ENCODE measurements around the gene IER3. TPM values are rescaled to one million over a fixed set of nuclear protein-coding genes. Genes with fewer than 3 reads are reported as not detected.

Gene IER3
- total and polyA plus RNA-seq, 2 of the 13 experiments (the other 11 are each of a cell fraction or from before 2014, with no cell fraction given), result 51.1 to 131 TPM

DNA sequence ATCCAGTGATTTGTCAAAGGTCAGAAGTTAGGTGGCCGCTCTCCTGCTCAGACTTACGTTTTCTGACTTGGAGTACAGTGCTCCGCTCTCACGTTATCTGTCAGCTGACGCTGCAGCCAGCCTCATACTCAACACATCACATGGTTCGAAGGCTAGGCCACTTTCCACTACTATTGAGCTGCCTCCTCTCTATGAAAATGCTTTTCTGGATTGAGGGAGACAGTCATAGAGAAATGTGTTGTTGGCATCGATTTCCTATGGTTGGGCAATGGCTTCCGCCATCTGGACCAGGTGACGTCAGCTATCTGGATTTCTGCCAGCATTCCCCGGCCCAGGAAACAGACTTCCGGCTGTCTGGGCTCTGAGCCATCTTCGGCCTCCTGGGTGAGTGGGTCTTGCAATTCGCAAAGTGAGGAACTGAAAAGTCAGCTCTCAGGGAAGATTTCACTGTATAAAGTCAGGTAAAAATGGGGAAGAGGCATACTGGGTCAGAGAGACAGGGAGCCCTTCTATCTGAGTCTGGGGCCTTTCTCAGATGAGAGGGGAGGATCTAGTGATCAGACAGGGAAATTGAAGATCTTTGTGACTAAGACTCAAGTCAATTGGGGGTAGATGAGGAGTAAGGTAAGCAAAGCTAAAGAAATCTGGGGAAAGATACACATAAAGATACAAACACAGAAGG is 37.5 kb upstream of the IER3 start (continued):
- TF ChIP-seq, protein P1, sequence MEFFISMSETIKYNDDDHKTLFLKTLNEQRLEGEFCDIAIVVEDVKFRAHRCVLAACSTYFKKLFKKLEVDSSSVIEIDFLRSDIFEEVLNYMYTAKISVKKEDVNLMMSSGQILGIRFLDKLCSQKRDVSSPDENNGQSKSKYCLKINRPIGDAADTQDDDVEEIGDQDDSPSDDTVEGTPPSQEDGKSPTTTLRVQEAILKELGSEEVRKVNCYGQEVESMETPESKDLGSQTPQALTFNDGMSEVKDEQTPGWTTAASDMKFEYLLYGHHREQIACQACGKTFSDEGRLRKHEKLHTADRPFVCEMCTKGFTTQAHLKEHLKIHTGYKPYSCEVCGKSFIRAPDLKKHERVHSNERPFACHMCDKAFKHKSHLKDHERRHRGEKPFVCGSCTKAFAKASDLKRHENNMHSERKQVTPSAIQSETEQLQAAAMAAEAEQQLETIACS (CRISPR knock-in tag; IDR thresholded peaks at IDR 0.05), result no peak
- TF ChIP-seq SP140L (CRISPR knock-in tag; IDR thresholded peaks at IDR 0.05; ENCODE audit: borderline replicate concordance) (0 out of 2 replicates have a peak, but pooled peaks have one; percentile 26), KLF6 (CRISPR knock-in tag; IDR thresholded peaks at IDR 0.05) (peak; percentile 84), ZFP62 (CRISPR knock-in tag; IDR thresholded peaks at IDR 0.05) (peak; percentile 81; the same call in 1 of the 2 replicates), ZNF737 (CRISPR knock-in tag; IDR thresholded peaks at IDR 0.05; ENCODE audit: borderline replicate concordance) (no peak), SKI (IDR thresholded peaks at IDR 0.05; ENCODE audit: partially characterized antibody) (peak; percentile 98), FOXC1 (CRISPR knock-in tag; IDR thresholded peaks at IDR 0.05; ENCODE audit: borderline replicate concordance) (peak; percentile 72), ZSCAN25 (CRISPR knock-in tag; IDR thresholded peaks at IDR 0.05) (peak; percentile 77; the same call in 1 of the 2 replicates), CREB1 (IDR thresholded peaks at IDR 0.05) (peak; percentile 99), CREB1 (CRISPR knock-in tag; IDR thresholded peaks at IDR 0.05) (peak; percentile 97), BRD4 (CRISPR knock-in tag; IDR thresholded peaks at IDR 0.05) (peak; percentile 93; the same call in 1 of the 2 replicates), ZNF629 (CRISPR knock-in tag; conservative IDR thresholded peaks at IDR 0.05) (0 out of 2 replicates have a peak, but pooled peaks have one; percentile 63)
- TF ChIP-seq, protein P2, sequence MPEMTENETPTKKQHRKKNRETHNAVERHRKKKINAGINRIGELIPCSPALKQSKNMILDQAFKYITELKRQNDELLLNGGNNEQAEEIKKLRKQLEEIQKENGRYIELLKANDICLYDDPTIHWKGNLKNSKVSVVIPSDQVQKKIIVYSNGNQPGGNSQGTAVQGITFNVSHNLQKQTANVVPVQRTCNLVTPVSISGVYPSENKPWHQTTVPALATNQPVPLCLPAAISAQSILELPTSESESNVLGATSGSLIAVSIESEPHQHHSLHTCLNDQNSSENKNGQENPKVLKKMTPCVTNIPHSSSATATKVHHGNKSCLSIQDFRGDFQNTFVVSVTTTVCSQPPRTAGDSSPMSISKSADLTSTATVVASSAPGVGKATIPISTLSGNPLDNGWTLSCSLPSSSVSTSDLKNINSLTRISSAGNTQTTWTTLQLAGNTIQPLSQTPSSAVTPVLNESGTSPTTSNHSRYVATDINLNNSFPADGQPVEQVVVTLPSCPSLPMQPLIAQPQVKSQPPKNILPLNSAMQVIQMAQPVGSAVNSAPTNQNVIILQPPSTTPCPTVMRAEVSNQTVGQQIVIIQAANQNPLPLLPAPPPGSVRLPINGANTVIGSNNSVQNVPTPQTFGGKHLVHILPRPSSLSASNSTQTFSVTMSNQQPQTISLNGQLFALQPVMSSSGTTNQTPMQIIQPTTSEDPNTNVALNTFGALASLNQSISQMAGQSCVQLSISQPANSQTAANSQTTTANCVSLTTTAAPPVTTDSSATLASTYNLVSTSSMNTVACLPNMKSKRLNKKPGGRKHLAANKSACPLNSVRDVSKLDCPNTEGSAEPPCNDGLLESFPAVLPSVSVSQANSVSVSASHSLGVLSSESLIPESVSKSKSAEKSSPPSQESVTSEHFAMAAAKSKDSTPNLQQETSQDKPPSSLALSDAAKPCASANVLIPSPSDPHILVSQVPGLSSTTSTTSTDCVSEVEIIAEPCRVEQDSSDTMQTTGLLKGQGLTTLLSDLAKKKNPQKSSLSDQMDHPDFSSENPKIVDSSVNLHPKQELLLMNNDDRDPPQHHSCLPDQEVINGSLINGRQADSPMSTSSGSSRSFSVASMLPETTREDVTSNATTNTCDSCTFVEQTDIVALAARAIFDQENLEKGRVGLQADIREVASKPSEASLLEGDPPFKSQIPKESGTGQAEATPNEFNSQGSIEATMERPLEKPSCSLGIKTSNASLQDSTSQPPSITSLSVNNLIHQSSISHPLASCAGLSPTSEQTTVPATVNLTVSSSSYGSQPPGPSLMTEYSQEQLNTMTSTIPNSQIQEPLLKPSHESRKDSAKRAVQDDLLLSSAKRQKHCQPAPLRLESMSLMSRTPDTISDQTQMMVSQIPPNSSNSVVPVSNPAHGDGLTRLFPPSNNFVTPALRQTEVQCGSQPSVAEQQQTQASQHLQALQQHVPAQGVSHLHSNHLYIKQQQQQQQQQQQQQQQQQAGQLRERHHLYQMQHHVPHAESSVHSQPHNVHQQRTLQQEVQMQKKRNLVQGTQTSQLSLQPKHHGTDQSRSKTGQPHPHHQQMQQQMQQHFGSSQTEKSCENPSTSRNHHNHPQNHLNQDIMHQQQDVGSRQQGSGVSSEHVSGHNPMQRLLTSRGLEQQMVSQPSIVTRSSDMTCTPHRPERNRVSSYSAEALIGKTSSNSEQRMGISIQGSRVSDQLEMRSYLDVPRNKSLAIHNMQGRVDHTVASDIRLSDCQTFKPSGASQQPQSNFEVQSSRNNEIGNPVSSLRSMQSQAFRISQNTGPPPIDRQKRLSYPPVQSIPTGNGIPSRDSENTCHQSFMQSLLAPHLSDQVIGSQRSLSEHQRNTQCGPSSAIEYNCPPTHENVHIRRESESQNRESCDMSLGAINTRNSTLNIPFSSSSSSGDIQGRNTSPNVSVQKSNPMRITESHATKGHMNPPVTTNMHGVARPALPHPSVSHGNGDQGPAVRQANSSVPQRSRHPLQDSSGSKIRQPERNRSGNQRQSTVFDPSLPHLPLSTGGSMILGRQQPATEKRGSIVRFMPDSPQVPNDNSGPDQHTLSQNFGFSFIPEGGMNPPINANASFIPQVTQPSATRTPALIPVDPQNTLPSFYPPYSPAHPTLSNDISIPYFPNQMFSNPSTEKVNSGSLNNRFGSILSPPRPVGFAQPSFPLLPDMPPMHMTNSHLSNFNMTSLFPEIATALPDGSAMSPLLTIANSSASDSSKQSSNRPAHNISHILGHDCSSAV (CRISPR knock-in tag; IDR thresholded peaks at IDR 0.05; ENCODE audit: borderline replicate concordance), result peak; percentile 92; the same call in 1 of the 2 replicates
- TF ChIP-seq, protein P3, sequence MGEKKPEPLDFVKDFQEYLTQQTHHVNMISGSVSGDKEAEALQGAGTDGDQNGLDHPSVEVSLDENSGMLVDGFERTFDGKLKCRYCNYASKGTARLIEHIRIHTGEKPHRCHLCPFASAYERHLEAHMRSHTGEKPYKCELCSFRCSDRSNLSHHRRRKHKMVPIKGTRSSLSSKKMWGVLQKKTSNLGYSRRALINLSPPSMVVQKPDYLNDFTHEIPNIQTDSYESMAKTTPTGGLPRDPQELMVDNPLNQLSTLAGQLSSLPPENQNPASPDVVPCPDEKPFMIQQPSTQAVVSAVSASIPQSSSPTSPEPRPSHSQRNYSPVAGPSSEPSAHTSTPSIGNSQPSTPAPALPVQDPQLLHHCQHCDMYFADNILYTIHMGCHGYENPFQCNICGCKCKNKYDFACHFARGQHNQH (CRISPR knock-in tag; IDR thresholded peaks at IDR 0.05), result peak; percentile 91
- TF ChIP-seq, protein P4, sequence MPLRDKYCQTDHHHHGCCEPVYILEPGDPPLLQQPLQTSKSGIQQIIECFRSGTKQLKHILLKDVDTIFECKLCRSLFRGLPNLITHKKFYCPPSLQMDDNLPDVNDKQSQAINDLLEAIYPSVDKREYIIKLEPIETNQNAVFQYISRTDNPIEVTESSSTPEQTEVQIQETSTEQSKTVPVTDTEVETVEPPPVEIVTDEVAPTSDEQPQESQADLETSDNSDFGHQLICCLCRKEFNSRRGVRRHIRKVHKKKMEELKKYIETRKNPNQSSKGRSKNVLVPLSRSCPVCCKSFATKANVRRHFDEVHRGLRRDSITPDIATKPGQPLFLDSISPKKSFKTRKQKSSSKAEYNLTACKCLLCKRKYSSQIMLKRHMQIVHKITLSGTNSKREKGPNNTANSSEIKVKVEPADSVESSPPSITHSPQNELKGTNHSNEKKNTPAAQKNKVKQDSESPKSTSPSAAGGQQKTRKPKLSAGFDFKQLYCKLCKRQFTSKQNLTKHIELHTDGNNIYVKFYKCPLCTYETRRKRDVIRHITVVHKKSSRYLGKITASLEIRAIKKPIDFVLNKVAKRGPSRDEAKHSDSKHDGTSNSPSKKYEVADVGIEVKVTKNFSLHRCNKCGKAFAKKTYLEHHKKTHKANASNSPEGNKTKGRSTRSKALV (CRISPR knock-in tag; IDR thresholded peaks at IDR 0.05), result peak; percentile 74; the same call in 1 of the 2 replicates
- TF ChIP-seq, protein P5, sequence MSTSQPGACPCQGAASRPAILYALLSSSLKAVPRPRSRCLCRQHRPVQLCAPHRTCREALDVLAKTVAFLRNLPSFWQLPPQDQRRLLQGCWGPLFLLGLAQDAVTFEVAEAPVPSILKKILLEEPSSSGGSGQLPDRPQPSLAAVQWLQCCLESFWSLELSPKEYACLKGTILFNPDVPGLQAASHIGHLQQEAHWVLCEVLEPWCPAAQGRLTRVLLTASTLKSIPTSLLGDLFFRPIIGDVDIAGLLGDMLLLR (CRISPR knock-in tag; IDR thresholded peaks at IDR 0.05), result 0 out of 2 replicates have a peak, but pooled peaks have one; percentile 36
